Prostate gland (tissue), 2 donors: ENCODE data around the gene MYNN.

Experiments used
- CTCF ChIP-seq, 4 experiments: fragments of 200-600 bp in 2 of 4; fragments of 450-650 bp in 2 of 4; sonication (generic) in 2 of 4; IDR thresholded peaks; 1 replicate in 3 of 4; 2 replicates in 1 of 4; pipeline ENCODE4 v1.5.1; 2016 to 2019; ENCODE audit warnings: antibody characterized with exemption in 4 of 4, mild to moderate bottlenecking in 2 of 4, moderate library complexity in 2 of 4
- POLR2A ChIP-seq: fragments of 450-650 bp; IDR thresholded peaks from one replicate; pipeline ENCODE4 v1.6.1; 2016; ENCODE audit warnings: antibody characterized with exemption, mild to moderate bottlenecking

DNA sequence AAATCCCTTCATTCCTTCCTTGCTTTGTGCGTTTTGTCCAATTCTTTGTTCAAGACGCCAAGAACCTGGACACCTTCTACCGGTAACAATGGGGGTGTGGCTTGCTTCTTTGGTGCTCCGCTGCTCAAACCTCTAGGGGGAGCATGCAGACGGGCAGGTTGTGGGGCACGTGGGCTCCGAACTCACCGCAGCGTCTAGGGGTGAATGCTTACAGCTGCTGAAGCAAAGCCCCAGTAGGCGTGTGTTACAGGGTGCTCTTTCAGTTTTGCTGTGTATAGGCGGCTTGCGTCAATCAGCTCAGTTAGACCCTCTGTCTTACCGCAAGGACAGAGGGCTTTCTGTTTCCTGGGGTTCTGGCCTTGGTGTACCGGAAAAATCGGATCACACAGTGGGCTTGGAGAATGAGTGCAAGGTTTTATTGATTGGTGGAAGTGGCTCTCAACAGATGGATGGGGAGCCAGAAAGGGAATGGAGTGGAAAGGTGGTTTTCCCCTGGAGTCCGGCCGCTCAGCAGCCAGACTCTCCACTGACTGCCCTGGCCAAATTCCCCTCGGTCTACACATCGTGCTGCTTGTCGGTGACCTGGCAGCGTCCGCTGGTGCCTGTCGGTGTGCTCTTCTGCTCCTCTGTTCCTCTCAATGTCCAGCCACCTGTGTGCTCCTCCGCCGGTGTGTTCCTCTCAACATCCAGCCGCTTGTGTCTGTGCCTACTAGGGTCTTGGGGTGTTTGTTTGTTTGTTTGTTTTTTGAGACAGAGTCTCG, 40.7 kb downstream of the MYNN start:
- TF ChIP-seq CTCF (IDR thresholded peaks at IDR 0.05), result no peak
- no peak for TF ChIP-seq POLR2A
